Measurements from ENCODE around the gene CCND1. TPM values are rescaled to one million over a fixed set of nuclear protein-coding genes. Genes with fewer than 3 reads are reported as not detected.

Gene CCND1
- total RNA-seq, 1 experiment from 2014 or later: 2,517 TPM

GRCh38 chr11:69624293-69624692 is 16.7 kb upstream of the CCND1 start:
- peak overlapping the region; percentile 100 for H3K27ac ChIP-seq (ENCODE audit: low read depth, low read length, poor library complexity, severe bottlenecking)
- no TSS peak for BruUV-seq (replicated peaks)
- H3K27me3 ChIP-seq (replicated peaks; ENCODE audit: insufficient read depth, low read depth, low read length, poor library complexity): no peaks in the 10 kb centered on the region
- no peak for DNase-seq (ENCODE audit: low spot score)
- CTCF ChIA-PET: no interaction called here
- intact Hi-C loops (cut with micrococcal nuclease; ENCODE audit: unreplicated experiment): loop anchor here (5.0 kb wide), 1 partner anchor 643 kb away; no protein-coding TSS in a partner anchor
- no peak overlapping the region for H3K4me3 ChIP-seq (ENCODE audit: low read depth, low read length, poor library complexity, severe bottlenecking)
- TF ChIP-seq, protein P1, sequence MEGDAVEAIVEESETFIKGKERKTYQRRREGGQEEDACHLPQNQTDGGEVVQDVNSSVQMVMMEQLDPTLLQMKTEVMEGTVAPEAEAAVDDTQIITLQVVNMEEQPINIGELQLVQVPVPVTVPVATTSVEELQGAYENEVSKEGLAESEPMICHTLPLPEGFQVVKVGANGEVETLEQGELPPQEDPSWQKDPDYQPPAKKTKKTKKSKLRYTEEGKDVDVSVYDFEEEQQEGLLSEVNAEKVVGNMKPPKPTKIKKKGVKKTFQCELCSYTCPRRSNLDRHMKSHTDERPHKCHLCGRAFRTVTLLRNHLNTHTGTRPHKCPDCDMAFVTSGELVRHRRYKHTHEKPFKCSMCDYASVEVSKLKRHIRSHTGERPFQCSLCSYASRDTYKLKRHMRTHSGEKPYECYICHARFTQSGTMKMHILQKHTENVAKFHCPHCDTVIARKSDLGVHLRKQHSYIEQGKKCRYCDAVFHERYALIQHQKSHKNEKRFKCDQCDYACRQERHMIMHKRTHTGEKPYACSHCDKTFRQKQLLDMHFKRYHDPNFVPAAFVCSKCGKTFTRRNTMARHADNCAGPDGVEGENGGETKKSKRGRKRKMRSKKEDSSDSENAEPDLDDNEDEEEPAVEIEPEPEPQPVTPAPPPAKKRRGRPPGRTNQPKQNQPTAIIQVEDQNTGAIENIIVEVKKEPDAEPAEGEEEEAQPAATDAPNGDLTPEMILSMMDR (conservative IDR thresholded peaks at IDR 0.05; ENCODE audit: low read depth, low read length): no peak
- TF ChIP-seq EZH2 (IDR thresholded peaks at IDR 0.05; ENCODE audit: borderline replicate concordance, low read depth, low read length, poor library complexity, severe bottlenecking): no peak
- H3K4me1 ChIP-seq (ENCODE audit: insufficient read depth, low read length, poor library complexity, severe bottlenecking): peaks cover 75% of the 10 kb centered on the region
- POLR2A ChIA-PET (ENCODE audit: low non-redundant PET): interaction anchor here (1.0 kb wide), 1 partner anchor 12 kb away, joined by 4 read pairs; no protein-coding TSS in a partner anchor
- peaks cover 13% of the 10 kb centered on the region for H3K9me3 ChIP-seq (ENCODE audit: low read depth, low read length, poor library complexity, severe bottlenecking)
- no peaks in the 10 kb centered on the region for H3K36me3 ChIP-seq (ENCODE audit: insufficient read depth, low read length, poor library complexity, severe bottlenecking)

GRCh38 chr11:69625476-69625875 is 15.5 kb upstream of the CCND1 start:
- Histone ChIP-seq H3K4me1 (ENCODE audit: insufficient read depth, low read length, poor library complexity, severe bottlenecking) (peaks cover 63% of the 10 kb centered on the region), H3K36me3 (ENCODE audit: insufficient read depth, low read length, poor library complexity, severe bottlenecking) (no peaks in the 10 kb centered on the region), H3K4me3 (ENCODE audit: low read depth, low read length, poor library complexity, severe bottlenecking) (no peak overlapping the region), H3K9me3 (ENCODE audit: low read depth, low read length, poor library complexity, severe bottlenecking) (peaks cover 24% of the 10 kb centered on the region), H3K27ac (ENCODE audit: low read depth, low read length, poor library complexity, severe bottlenecking) (peak overlapping the region; percentile 100), H3K27me3 (replicated peaks; ENCODE audit: insufficient read depth, low read depth, low read length, poor library complexity) (no peaks in the 10 kb centered on the region)
- no peak for TF ChIP-seq EZH2 (IDR thresholded peaks at IDR 0.05; ENCODE audit: borderline replicate concordance, low read depth, low read length, poor library complexity, severe bottlenecking)
- TF ChIP-seq, protein P1 (conservative IDR thresholded peaks at IDR 0.05; ENCODE audit: low read depth, low read length): no peak
- ChIA-PET CTCF (no interaction called here), POLR2A (ENCODE audit: low non-redundant PET) (no interaction called here)
- BruUV-seq (replicated peaks): no TSS peak
- DNase-seq (ENCODE audit: low spot score): no peak
- intact Hi-C loops (cut with micrococcal nuclease; ENCODE audit: unreplicated experiment): no loop called here

DNA sequence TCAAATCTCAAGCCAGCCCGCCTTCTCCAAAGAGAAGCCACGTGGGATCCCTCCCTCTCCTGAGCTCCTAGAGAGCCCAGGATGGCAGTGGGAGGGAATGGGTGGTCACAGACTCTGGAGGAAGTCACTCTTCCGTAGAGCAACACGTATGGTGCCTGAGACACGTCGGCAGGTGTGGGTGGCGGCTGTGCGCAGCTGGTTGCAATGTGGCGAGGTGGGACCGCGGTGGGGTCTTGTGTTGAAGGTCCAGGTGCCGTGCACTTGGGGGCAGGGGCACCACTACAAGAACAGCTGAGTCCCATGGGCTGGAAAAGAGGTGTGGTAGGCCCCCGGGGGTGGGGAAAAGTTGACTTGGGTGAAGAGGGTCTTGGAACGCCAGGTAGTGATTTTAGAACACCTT is 13.4 kb upstream of the CCND1 start:
- no TSS peak for BruUV-seq (replicated peaks)
- H3K27me3 ChIP-seq (replicated peaks; ENCODE audit: insufficient read depth, low read depth, low read length, poor library complexity): no peaks in the 10 kb centered on the region
- peak overlapping the region; percentile 69 for H3K27ac ChIP-seq (ENCODE audit: low read depth, low read length, poor library complexity, severe bottlenecking)
- TF ChIP-seq, protein P1 (conservative IDR thresholded peaks at IDR 0.05; ENCODE audit: low read depth, low read length): no peak
- TF ChIP-seq EZH2 (IDR thresholded peaks at IDR 0.05; ENCODE audit: borderline replicate concordance, low read depth, low read length, poor library complexity, severe bottlenecking): no peak
- peaks cover 24% of the 10 kb centered on the region for H3K9me3 ChIP-seq (ENCODE audit: low read depth, low read length, poor library complexity, severe bottlenecking)
- no peak for DNase-seq (ENCODE audit: low spot score)
- H3K4me1 ChIP-seq (ENCODE audit: insufficient read depth, low read length, poor library complexity, severe bottlenecking): peaks cover 47% of the 10 kb centered on the region
- H3K4me3 ChIP-seq (ENCODE audit: low read depth, low read length, poor library complexity, severe bottlenecking): no peak overlapping the region
- no peaks in the 10 kb centered on the region for H3K36me3 ChIP-seq (ENCODE audit: insufficient read depth, low read length, poor library complexity, severe bottlenecking)
- POLR2A ChIA-PET (ENCODE audit: low non-redundant PET): interaction anchor here (0.6 kb wide), 1 partner anchor 9 kb away, joined by 4 read pairs; no protein-coding TSS in a partner anchor
- CTCF ChIA-PET: no interaction called here
- intact Hi-C loops (cut with micrococcal nuclease; ENCODE audit: unreplicated experiment): no loop called here

Data from A673 (cell line).